H9 (cell line): ENCODE results near the gene PIGK. TPM values are rescaled to one million over a fixed set of nuclear protein-coding genes. Genes with fewer than 3 reads are reported as not detected.

Experiments
- DNase-seq: peaks from one replicate; pipeline ENCODE4 v3.0.0-alpha.2; 2017
- H2AFZ ChIP-seq: one replicate; pipeline ENCODE4 v1.6.1; 2013; ENCODE audit warnings: mild to moderate bottlenecking, low read length, control low read depth, moderate library complexity
- H2AK5ac ChIP-seq: 2 replicates; pipeline ENCODE4 v1.6.1; 2013; ENCODE audit warnings: low read length, control low read depth, mixed read lengths; ENCODE audit not compliant: insufficient read length
- H2BK120ac ChIP-seq: one replicate; pipeline ENCODE4 v1.6.1; 2013; ENCODE audit warnings: low read depth, mild to moderate bottlenecking, low read length, control low read depth, inconsistent platforms; ENCODE audit not compliant: poor library complexity, severe bottlenecking
- H2BK12ac ChIP-seq: 2 replicates; pipeline ENCODE4 v1.6.1; 2013; ENCODE audit warnings: low read length, control low read depth, mixed read lengths, low read depth; ENCODE audit not compliant: insufficient read length
- H2BK15ac ChIP-seq: 2 replicates; pipeline ENCODE4 v1.6.1; 2013; ENCODE audit warnings: low read depth, low read length, control low read depth
- H2BK20ac ChIP-seq: one replicate; pipeline ENCODE4 v1.6.1; 2013; ENCODE audit warnings: low read depth, mild to moderate bottlenecking, low read length, control low read depth, inconsistent platforms; ENCODE audit not compliant: poor library complexity, severe bottlenecking
- H2BK5ac ChIP-seq: 2 replicates; pipeline ENCODE4 v1.6.1; 2013; ENCODE audit warnings: low read length, control low read depth, mixed read lengths; ENCODE audit not compliant: insufficient read length
- H3K14ac ChIP-seq: 2 replicates; pipeline ENCODE4 v1.6.1; 2013; ENCODE audit warnings: low read length, control low read depth; ENCODE audit not compliant: insufficient read depth
- H3K18ac ChIP-seq: 2 replicates; pipeline ENCODE4 v1.6.1; 2013; ENCODE audit warnings: low read depth, mild to moderate bottlenecking, mixed read lengths, low read length, control low read depth; ENCODE audit not compliant: insufficient read length
- H3K23ac ChIP-seq: 2 replicates; pipeline ENCODE4 v1.6.1; 2013; ENCODE audit warnings: low read length, control low read depth, mixed read lengths, low read depth; ENCODE audit not compliant: insufficient read length
- H3K23me2 ChIP-seq: 2 replicates; pipeline ENCODE4 v1.6.1; 2013; ENCODE audit warnings: low read depth, mild to moderate bottlenecking, mixed read lengths, low read length, control low read depth; ENCODE audit not compliant: insufficient read length, poor library complexity, severe bottlenecking
- H3K27ac ChIP-seq: 2 replicates; pipeline ENCODE4 v1.5.1; 2013; ENCODE audit warnings: low read length, control low read depth, mixed read lengths, low read depth; ENCODE audit not compliant: insufficient read length
- H3K27me3 ChIP-seq: 2 replicates; pipeline ENCODE4 v1.6.1; 2013; ENCODE audit warnings: low read length, control low read depth, inconsistent platforms; ENCODE audit not compliant: insufficient read depth
- H3K4ac ChIP-seq: 2 replicates; pipeline ENCODE4 v1.6.1; 2013; ENCODE audit warnings: low read depth, mild to moderate bottlenecking, control low read depth, inconsistent platforms, low read length, moderate library complexity
- H3K4me1 ChIP-seq: 2 replicates; pipeline ENCODE4 v1.6.1; 2013; ENCODE audit warnings: low read length, control low read depth, inconsistent platforms; ENCODE audit not compliant: insufficient read depth
- H3K4me2 ChIP-seq: 2 replicates; pipeline ENCODE4 v1.6.1; 2013; ENCODE audit warnings: low read length, control low read depth, mixed read lengths; ENCODE audit not compliant: insufficient read length, insufficient read depth
- H3K56ac ChIP-seq: 2 replicates; pipeline ENCODE4 v1.6.1; 2013; ENCODE audit warnings: low read depth, mild to moderate bottlenecking, mixed read lengths, low read length, control low read depth; ENCODE audit not compliant: insufficient read length
- H3K79me1 ChIP-seq: 2 replicates; pipeline ENCODE4 v1.6.1; 2013; ENCODE audit warnings: low read depth, mild to moderate bottlenecking, moderate library complexity, low read length, control low read depth, inconsistent platforms; ENCODE audit not compliant: insufficient read depth, poor library complexity, severe bottlenecking
- H3K79me2 ChIP-seq: 2 replicates; pipeline ENCODE4 v1.6.1; 2013; ENCODE audit warnings: low read length, control low read depth, inconsistent platforms; ENCODE audit not compliant: insufficient read depth
- H3K9ac ChIP-seq: 2 replicates; pipeline ENCODE4 v1.6.1; 2013; ENCODE audit warnings: low read length, control low read depth, mixed read lengths; ENCODE audit not compliant: insufficient read length; ENCODE audit errors: extremely low read depth
- H3K9me3 ChIP-seq: one replicate; pipeline ENCODE4 v1.6.1; 2013; ENCODE audit warnings: low read depth, low read length, inconsistent platforms; ENCODE audit not compliant: control insufficient read depth
- H3T11ph ChIP-seq: one replicate; pipeline ENCODE4 v1.6.1; 2013; ENCODE audit warnings: mild to moderate bottlenecking, low read length, control low read depth, inconsistent platforms
- H4K20me1 ChIP-seq: one replicate; pipeline ENCODE4 v1.6.1; 2013; ENCODE audit not compliant: control insufficient read depth, insufficient read length, insufficient read depth
- H4K5ac ChIP-seq: 2 replicates; pipeline ENCODE4 v1.6.1; 2013; ENCODE audit warnings: low read depth, mild to moderate bottlenecking, mixed read lengths, low read length, control low read depth; ENCODE audit not compliant: insufficient read length
- H4K8ac ChIP-seq: replicated peaks from 2 replicates; pipeline ENCODE4 v1.6.1; 2013; ENCODE audit warnings: low read length, control low read depth, mixed read lengths, low read depth; ENCODE audit not compliant: insufficient read length
- H4K91ac ChIP-seq: 2 replicates; pipeline ENCODE4 v1.6.1; 2013; ENCODE audit warnings: low read depth, mild to moderate bottlenecking, moderate library complexity, mixed read lengths, low read length, control low read depth; ENCODE audit not compliant: insufficient read length
- H3K27ac Mint-ChIP-seq, 3 experiments: 2 replicates in 2 of 3; 3 replicates in 1 of 3; pipeline ENCODE4 v1.8.0; 2020 to 2021; ENCODE audit warnings: mixed read lengths in 3 of 3, mild to moderate bottlenecking in 1 of 3, moderate library complexity in 1 of 3
- H3K27me3 Mint-ChIP-seq: 2 replicates; pipeline ENCODE4 v1.8.0; 2021; ENCODE audit warnings: low read depth, mild to moderate bottlenecking, moderate library complexity, mixed read lengths
- H3K36me3 Mint-ChIP-seq, 3 experiments: 2 replicates in 2 of 3; 3 replicates in 1 of 3; pipeline ENCODE4 v1.8.0; 2020 to 2021; ENCODE audit warnings: low read depth in 3 of 3, mixed read lengths in 3 of 3; ENCODE audit not compliant: insufficient read depth in 1 of 3
- H3K4me1 Mint-ChIP-seq, 2 experiments: 2 replicates each; pipeline ENCODE4 v1.8.0; 2020; ENCODE audit warnings: mixed read lengths in 2 of 2
- H3K4me3 Mint-ChIP-seq, 2 experiments: 2 replicates in 1 of 2; 3 replicates in 1 of 2; pipeline ENCODE4 v1.8.0; 2020 to 2021; ENCODE audit warnings: mild to moderate bottlenecking in 2 of 2, mixed read lengths in 2 of 2, moderate library complexity in 1 of 2
- H3K9me3 Mint-ChIP-seq, 2 experiments: 2 replicates in 1 of 2; 3 replicates in 1 of 2; pipeline ENCODE4 v1.8.0; 2020; ENCODE audit warnings: mild to moderate bottlenecking in 2 of 2, mixed read lengths in 2 of 2, moderate library complexity in 1 of 2
- WGBS: extraction: QIAGEN DNeasy Blood & Tissue Kit; methylation state at CpG from one replicate; pipeline ENCODE4 v1.1.7; 2013; ENCODE audit warnings: missing lambda C conversion rate, low lambda C conversion rate, mixed read lengths; ENCODE audit not compliant: insufficient read length; ENCODE audit errors: extremely low coverage; 5-methylcytosine and 5-hydroxymethylcytosine counted together
- total RNA-seq: library from RNA; stranded (reverse); gene quantifications from 2 replicates; pipeline ENCODE4 v1.2.1, GENCODE V29; 2021
- TF ChIP-seq, protein P1 (sequence below): fragments of 200-600 bp; sonication (generic); conservative IDR thresholded peaks from 3 replicates; pipeline ENCODE4 v1.8.0; 2021; ENCODE audit warnings: antibody characterized with exemption, mild to moderate bottlenecking

Gene PIGK
- total RNA-seq, 1 experiment from 2014 or later, result 22.1 TPM

DNA sequence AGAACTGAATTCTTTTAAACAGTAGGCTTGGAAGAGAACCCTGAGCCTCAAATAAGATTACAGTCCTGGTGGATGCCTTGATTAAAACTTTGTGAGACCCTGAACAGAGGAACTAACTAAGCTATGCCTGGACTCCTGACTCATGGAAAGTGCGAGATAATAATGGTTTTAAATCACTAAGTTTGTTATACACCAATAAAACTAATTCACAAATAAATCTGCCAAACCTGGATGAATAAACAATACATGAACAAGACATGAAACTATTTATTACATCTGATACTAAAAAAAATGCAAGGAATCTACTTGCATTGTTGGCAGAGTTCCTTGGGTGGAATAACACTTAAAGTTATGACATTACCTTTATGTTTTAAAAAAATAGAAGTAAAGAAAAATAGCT lies 118.4 kb downstream of the PIGK start:
- H3K9me3 Mint-ChIP-seq, result no peaks in the 10 kb centered on the region; a peak in 1 of 5 replicates
- no peaks in the 10 kb centered on the region for H3K4me1 ChIP-seq
- no peaks in the 10 kb centered on the region for H4K20me1 ChIP-seq
- H3K4me1 Mint-ChIP-seq, result no peaks in the 10 kb centered on the region
- no peaks in the 10 kb centered on the region for H3K79me2 ChIP-seq
- H4K5ac ChIP-seq, result no peak overlapping the region
- H3K9me3 ChIP-seq, result no peaks in the 10 kb centered on the region
- no peaks in the 10 kb centered on the region for H3K79me1 ChIP-seq
- H3K23ac ChIP-seq, result no peak overlapping the region
- H2BK120ac ChIP-seq, result no peak overlapping the region
- no peak overlapping the region for H3K9ac ChIP-seq
- no peak overlapping the region for H3K4ac ChIP-seq
- H3K36me3 Mint-ChIP-seq, result no peaks in the 10 kb centered on the region
- no peaks in the 10 kb centered on the region for H3K23me2 ChIP-seq
- H3K4me3 Mint-ChIP-seq, result no peak overlapping the region
- H2BK15ac ChIP-seq, result no peak overlapping the region
- DNase-seq, result no peak
- no peaks in the 10 kb centered on the region for H3K27me3 ChIP-seq
- no peak overlapping the region for H2BK5ac ChIP-seq
- H3K56ac ChIP-seq, result no peak overlapping the region
- H4K8ac ChIP-seq, result no peak overlapping the region
- H3T11ph ChIP-seq, result no peak overlapping the region
- no peak overlapping the region for H2BK20ac ChIP-seq
- no CpG with 5 or more reads among the region's 1 CpG for WGBS
- no peak overlapping the region for H3K18ac ChIP-seq
- TF ChIP-seq, protein P1, sequence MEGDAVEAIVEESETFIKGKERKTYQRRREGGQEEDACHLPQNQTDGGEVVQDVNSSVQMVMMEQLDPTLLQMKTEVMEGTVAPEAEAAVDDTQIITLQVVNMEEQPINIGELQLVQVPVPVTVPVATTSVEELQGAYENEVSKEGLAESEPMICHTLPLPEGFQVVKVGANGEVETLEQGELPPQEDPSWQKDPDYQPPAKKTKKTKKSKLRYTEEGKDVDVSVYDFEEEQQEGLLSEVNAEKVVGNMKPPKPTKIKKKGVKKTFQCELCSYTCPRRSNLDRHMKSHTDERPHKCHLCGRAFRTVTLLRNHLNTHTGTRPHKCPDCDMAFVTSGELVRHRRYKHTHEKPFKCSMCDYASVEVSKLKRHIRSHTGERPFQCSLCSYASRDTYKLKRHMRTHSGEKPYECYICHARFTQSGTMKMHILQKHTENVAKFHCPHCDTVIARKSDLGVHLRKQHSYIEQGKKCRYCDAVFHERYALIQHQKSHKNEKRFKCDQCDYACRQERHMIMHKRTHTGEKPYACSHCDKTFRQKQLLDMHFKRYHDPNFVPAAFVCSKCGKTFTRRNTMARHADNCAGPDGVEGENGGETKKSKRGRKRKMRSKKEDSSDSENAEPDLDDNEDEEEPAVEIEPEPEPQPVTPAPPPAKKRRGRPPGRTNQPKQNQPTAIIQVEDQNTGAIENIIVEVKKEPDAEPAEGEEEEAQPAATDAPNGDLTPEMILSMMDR, result no peak
- no peak overlapping the region for H2BK12ac ChIP-seq
- H3K4me2 ChIP-seq, result no peak overlapping the region
- H3K27ac Mint-ChIP-seq, result no peak overlapping the region
- no peak overlapping the region for H2AK5ac ChIP-seq
- no peak overlapping the region for H4K91ac ChIP-seq
- no peaks in the 10 kb centered on the region for H3K27me3 Mint-ChIP-seq
- no peak overlapping the region for H2AFZ ChIP-seq
- H3K14ac ChIP-seq, result no peak overlapping the region
- no peak overlapping the region for H3K27ac ChIP-seq
